ENCODE measurements around the gene ZNHIT1. TPM values are rescaled to one million over a fixed set of nuclear protein-coding genes. Genes with fewer than 3 reads are reported as not detected.

The ZNHIT1 gene
- polyA plus RNA-seq, 2 of the 4 experiments (the other 2 are of a cell fraction), result 33.2 to 55.9 TPM

DNA sequence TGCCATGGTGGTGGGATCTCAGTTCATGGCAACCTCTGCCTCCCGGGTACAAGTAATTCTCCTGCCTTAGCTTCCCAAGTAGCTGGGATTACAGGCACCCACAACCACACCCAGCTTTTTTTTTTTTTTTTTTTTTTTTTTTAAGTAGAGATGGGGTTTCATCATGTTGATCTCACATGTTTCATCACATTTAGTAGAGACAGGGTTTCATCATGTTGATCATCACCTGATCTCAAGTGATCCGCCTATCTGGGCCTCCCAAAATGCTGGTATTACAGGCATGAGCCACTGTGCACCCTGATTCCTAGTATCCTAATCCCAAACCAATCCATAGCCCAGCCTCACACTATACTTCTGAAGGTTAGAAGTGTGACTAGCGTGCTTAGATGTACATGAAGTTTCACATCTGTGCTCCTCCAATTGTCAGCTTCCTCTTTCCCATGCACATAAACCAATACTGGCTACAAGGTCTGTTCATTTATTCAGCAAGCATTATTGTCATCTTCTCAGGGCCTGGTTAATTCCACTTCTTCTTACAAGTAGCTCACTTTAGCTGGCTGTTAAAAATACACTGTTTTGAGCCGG, 31.0 kb upstream of the ZNHIT1 start:
- CTCF ChIA-PET, result interaction anchor here (1.0 to 10.7 kb wide), 3 partner anchors 16 to 88 kb away, joined by 3 to 318 read pairs (median 6); no protein-coding TSS in a partner anchor
- ATAC-seq (no peak), FAIRE-seq (no peak), DNase-seq (ENCODE audit: low read depth in 1 of 2, low spot score in 1 of 2) (no peak)
- no peaks in the 10 kb centered on the region for H3K9me3 ChIP-seq
- H3K4me3 ChIP-seq, result no peak overlapping the region
- H3K4me2 ChIP-seq, result peak overlapping the region; percentile 11; the same call in 1 of the 3 replicates
- peak overlapping the region; percentile 11 to 55; a peak in 3 of 6 replicates for H3K27ac ChIP-seq
- POLR2A ChIA-PET, result interaction anchor here (0.6 to 0.8 kb wide), 5 partner anchors 9 to 774 kb away, joined by 3 to 9 read pairs (median 5); partner anchors contain the start of gene SRRT
- TF ChIP-seq NR3C1 (IDR thresholded peaks at IDR 0.05) (no peak), PBX3 (IDR thresholded peaks at IDR 0.05) (no peak), MYC (IDR thresholded peaks at IDR 0.05; ENCODE audit: borderline replicate concordance, low read length) (no peak), POLR2AphosphoS2 (conservative IDR thresholded peaks at IDR 0.05; ENCODE audit: low read length) (no peak), BHLHE40 (IDR thresholded peaks at IDR 0.05; ENCODE audit: low read depth, low read length) (no peak), MAFK (IDR thresholded peaks at IDR 0.05; ENCODE audit: partially characterized antibody) (no peak), RFX5 (IDR thresholded peaks at IDR 0.05) (no peak), HOXA7 (CRISPR knock-in tag; IDR thresholded peaks at IDR 0.05) (no peak)
- TF ChIP-seq, protein P1, sequence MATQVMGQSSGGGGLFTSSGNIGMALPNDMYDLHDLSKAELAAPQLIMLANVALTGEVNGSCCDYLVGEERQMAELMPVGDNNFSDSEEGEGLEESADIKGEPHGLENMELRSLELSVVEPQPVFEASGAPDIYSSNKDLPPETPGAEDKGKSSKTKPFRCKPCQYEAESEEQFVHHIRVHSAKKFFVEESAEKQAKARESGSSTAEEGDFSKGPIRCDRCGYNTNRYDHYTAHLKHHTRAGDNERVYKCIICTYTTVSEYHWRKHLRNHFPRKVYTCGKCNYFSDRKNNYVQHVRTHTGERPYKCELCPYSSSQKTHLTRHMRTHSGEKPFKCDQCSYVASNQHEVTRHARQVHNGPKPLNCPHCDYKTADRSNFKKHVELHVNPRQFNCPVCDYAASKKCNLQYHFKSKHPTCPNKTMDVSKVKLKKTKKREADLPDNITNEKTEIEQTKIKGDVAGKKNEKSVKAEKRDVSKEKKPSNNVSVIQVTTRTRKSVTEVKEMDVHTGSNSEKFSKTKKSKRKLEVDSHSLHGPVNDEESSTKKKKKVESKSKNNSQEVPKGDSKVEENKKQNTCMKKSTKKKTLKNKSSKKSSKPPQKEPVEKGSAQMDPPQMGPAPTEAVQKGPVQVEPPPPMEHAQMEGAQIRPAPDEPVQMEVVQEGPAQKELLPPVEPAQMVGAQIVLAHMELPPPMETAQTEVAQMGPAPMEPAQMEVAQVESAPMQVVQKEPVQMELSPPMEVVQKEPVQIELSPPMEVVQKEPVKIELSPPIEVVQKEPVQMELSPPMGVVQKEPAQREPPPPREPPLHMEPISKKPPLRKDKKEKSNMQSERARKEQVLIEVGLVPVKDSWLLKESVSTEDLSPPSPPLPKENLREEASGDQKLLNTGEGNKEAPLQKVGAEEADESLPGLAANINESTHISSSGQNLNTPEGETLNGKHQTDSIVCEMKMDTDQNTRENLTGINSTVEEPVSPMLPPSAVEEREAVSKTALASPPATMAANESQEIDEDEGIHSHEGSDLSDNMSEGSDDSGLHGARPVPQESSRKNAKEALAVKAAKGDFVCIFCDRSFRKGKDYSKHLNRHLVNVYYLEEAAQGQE (IDR thresholded peaks at IDR 0.05), result no peak
- WGBS (ENCODE audit: missing lambda C conversion rate), result 77% methylated on average over 4 of the region's 4 CpGs
- H3K4me1 ChIP-seq, result peaks cover 19% of the 10 kb centered on the region

DNA sequence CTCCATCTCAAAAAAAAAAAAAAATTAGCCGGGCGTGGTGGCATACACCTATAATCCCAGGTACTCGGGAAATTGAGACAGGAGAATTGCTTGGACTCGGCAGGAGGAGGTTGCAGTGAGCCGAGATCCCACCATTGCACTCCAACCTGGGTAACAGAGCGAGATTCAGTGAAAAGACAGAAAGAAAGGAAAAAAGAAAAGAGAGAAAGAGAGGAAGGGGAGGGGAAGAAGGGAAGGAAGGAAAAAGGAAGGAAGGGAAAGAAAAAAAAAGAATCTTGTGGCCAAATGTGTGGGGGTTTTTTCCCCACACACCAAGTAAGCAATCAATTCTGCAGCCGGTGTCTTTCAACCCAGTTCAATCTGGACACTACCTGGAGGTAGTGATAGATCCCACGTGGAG, 28.9 kb upstream of the ZNHIT1 start:
- H3K4me1 ChIP-seq, result peaks cover 23% of the 10 kb centered on the region
- H3K4me2 ChIP-seq, result no peak overlapping the region
- H3K27ac ChIP-seq, result no peak overlapping the region
- no peaks in the 10 kb centered on the region for H3K9me3 ChIP-seq
- H3K4me3 ChIP-seq, result no peak overlapping the region
- no peak for FAIRE-seq
- WGBS (ENCODE audit: missing lambda C conversion rate), result 57% methylated on average over 8 of the region's 8 CpGs
- ChIA-PET POLR2A (no interaction called here), CTCF (interaction anchor here (4.0 to 10.7 kb wide), 3 partner anchors 13 to 46 kb away, joined by 38 to 318 read pairs (median 68); no protein-coding TSS in a partner anchor)
- TF ChIP-seq FOSB (CRISPR knock-in tag; IDR thresholded peaks at IDR 0.05), result no peak
- TF ChIP-seq EHF (CRISPR knock-in tag; IDR thresholded peaks at IDR 0.05), result no peak
- TF ChIP-seq ZSCAN20 (CRISPR knock-in tag; IDR thresholded peaks at IDR 0.05), result no peak
- TF ChIP-seq EHMT2 (IDR thresholded peaks at IDR 0.05; ENCODE audit: low read depth), result no peak
- TF ChIP-seq ZNF302 (CRISPR knock-in tag; IDR thresholded peaks at IDR 0.05), result no peak
- TF ChIP-seq RNF2 (IDR thresholded peaks at IDR 0.05; ENCODE audit: borderline replicate concordance, low read depth), result no peak
- TF ChIP-seq ESRRA (IDR thresholded peaks at IDR 0.05; ENCODE audit: borderline replicate concordance, low read length), result no peak
- TF ChIP-seq HOXB5 (CRISPR knock-in tag; IDR thresholded peaks at IDR 0.05), result no peak
- TF ChIP-seq USF2 (IDR thresholded peaks at IDR 0.05), result no peak
- no peak for TF ChIP-seq JUN (IDR thresholded peaks at IDR 0.05)
- no peak for TF ChIP-seq RARB (CRISPR knock-in tag; IDR thresholded peaks at IDR 0.05)
- no peak for ATAC-seq
- no peak for DNase-seq (ENCODE audit: low read depth in 1 of 2, low spot score in 1 of 2)
